Kidney epithelial cell (primary cell): ENCODE data around the gene NCAPG2. TPM values are rescaled to one million over a fixed set of nuclear protein-coding genes. Genes with fewer than 3 reads are reported as not detected.

Experiments
- DNase-seq: peaks from one replicate; pipeline ENCODE4 v3.0.0-alpha.2; 2010; ENCODE audit warnings: low read depth
- H3K27me3 ChIP-seq: 2 replicates; pipeline ENCODE4 v1.6.0; 2011; ENCODE audit warnings: low read length; ENCODE audit not compliant: control insufficient read depth, insufficient read depth
- H3K36me3 ChIP-seq: 2 replicates; pipeline ENCODE4 v1.5.1; 2011; ENCODE audit warnings: low read length; ENCODE audit not compliant: control insufficient read depth, insufficient read depth
- H3K4me3 ChIP-seq: 2 replicates; pipeline ENCODE4 v1.5.1; 2011; ENCODE audit warnings: low read depth, mild to moderate bottlenecking, control low read depth, low read length
- total RNA-seq: library from RNA; depleted of rRNA; stranded (reverse); fragments of >200 nt; gene quantifications from 2 replicates; pipeline ENCODE4 v1.2.3, GENCODE V29; 2015
- TF ChIP-seq, protein P1 (sequence below): IDR thresholded peaks from 2 replicates; pipeline ENCODE4 v1.5.1; 2011; ENCODE audit warnings: mild to moderate bottlenecking, moderate library complexity, low read length, control low read depth, inconsistent platforms; ENCODE audit not compliant: insufficient read depth, poor library complexity, severe bottlenecking

NCAPG2 gene
- total RNA-seq, 1 donor from 2014 or later: 8.5 TPM

DNA sequence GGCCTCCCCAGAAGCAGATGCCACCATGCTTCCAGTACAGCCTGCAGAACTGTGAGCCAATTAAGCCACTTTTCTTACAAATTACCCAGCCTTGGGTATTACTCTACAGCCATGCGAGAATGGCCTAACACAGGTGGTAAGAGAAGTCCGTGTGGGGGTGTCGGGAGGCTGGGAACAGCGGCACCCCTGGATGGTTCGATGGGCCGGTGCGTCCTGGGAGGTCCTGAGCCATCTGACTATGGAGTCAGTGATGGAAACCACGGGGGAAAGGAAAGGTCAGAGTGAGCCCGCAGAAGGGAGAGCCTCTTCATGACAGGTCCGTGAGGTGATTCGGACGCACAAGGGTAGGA, 114.4 kb downstream of the NCAPG2 start:
- Histone ChIP-seq H3K27me3 (peaks cover 33% of the 10 kb centered on the region), H3K36me3 (no peaks in the 10 kb centered on the region), H3K4me3 (no peak overlapping the region)
- no peak for DNase-seq
- TF ChIP-seq, protein P1, sequence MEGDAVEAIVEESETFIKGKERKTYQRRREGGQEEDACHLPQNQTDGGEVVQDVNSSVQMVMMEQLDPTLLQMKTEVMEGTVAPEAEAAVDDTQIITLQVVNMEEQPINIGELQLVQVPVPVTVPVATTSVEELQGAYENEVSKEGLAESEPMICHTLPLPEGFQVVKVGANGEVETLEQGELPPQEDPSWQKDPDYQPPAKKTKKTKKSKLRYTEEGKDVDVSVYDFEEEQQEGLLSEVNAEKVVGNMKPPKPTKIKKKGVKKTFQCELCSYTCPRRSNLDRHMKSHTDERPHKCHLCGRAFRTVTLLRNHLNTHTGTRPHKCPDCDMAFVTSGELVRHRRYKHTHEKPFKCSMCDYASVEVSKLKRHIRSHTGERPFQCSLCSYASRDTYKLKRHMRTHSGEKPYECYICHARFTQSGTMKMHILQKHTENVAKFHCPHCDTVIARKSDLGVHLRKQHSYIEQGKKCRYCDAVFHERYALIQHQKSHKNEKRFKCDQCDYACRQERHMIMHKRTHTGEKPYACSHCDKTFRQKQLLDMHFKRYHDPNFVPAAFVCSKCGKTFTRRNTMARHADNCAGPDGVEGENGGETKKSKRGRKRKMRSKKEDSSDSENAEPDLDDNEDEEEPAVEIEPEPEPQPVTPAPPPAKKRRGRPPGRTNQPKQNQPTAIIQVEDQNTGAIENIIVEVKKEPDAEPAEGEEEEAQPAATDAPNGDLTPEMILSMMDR: no peak

DNA sequence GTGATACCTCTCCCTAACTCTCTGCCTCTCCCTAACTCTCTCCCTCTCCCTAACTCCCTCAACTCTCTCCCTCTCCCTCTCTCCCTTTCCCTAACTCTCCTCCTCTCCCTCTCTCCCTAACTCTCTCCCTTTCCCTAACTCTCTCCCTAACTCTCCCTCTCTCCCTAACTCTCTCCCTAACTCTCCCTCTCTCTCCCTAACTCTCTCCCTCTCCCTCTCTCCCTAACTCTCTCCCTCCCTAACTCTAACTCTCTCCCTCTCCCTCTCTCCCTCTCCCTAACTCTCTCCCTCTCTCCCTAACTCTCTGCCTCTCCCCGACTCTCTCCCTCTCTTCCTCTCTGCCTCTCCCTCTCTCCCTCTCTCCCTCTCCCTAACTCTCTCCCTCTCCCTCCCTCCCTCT, 115.0 kb downstream of the NCAPG2 start:
- TF ChIP-seq, protein P1: no peak
- no peak for DNase-seq
- no peaks in the 10 kb centered on the region for H3K36me3 ChIP-seq
- peaks cover 33% of the 10 kb centered on the region for H3K27me3 ChIP-seq
- H3K4me3 ChIP-seq: no peak overlapping the region

DNA sequence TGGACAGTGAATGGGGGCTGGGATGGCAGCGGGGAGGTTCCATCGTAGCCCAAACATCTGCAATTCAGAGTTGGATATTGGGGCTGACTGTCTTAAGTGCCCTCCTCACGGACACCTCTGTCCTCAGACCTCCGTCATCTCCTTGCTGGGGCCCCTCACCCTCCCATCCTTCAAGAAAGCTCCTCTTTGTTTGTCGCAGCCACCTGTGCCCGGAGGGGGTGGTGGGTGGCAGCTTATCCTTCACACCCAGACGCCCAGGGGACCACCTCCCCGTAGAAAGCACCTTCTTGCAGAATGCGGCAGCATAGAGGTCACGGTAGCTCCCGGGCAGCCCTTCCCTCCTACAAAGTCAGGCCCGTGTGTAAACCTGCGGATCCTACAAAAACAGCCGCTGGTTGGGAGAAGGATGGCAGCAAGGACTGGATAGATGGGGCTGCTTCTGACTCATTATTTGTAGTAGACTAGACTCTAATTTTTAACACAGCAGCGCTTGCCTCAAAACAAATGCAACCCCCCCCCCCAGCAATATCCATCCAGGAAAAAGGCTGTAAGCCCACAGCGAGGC, 115.6 kb downstream of the NCAPG2 start:
- no peak for DNase-seq
- Histone ChIP-seq H3K27me3 (peaks cover 33% of the 10 kb centered on the region), H3K4me3 (no peak overlapping the region), H3K36me3 (no peaks in the 10 kb centered on the region)
- TF ChIP-seq, protein P1: no peak

DNA sequence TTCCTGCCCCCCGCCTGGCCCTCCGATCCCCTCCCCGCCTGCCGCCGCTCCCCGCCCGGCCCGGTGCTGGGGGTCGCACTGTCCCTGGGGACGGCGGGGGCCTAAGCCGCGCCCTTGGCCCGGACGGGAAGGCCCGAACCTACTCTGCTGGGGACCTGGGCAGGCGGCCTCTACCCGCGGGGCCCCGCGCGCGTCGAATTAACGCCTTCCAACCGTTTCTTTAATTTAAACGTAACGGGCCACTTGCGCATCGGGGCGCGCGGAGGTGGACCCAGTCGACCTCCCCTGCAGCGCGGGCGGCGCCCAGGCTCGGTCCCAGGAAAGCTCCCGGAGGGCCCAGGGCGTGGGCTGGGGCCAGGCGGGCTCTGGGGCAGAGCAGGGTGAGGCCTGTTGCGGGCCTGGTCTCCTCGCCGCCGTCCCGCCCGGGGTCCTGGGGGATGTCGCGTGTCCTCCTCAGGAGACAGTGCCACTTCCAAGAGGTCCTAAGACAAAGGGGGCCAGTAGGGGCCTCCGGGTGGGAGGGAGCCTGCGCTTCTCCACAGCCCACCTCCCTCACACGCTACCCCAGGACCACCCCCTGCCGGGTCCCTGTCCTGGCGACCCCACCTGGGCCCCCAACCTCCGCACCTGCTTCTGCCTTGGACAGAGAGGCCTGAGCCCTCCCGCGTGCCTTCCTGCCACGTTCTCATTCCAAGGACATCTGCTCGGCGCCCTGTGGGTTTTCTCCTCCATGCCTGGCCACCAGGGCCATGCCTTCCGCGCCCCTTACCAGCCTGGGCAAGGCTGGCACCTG, 116.3 kb downstream of the NCAPG2 start:
- DNase-seq: no peak
- TF ChIP-seq, protein P1: no peak
- H3K36me3 ChIP-seq: no peaks in the 10 kb centered on the region
- H3K27me3 ChIP-seq: peaks cover 33% of the 10 kb centered on the region
- peak overlapping the region; percentile 2 for H3K4me3 ChIP-seq

DNA sequence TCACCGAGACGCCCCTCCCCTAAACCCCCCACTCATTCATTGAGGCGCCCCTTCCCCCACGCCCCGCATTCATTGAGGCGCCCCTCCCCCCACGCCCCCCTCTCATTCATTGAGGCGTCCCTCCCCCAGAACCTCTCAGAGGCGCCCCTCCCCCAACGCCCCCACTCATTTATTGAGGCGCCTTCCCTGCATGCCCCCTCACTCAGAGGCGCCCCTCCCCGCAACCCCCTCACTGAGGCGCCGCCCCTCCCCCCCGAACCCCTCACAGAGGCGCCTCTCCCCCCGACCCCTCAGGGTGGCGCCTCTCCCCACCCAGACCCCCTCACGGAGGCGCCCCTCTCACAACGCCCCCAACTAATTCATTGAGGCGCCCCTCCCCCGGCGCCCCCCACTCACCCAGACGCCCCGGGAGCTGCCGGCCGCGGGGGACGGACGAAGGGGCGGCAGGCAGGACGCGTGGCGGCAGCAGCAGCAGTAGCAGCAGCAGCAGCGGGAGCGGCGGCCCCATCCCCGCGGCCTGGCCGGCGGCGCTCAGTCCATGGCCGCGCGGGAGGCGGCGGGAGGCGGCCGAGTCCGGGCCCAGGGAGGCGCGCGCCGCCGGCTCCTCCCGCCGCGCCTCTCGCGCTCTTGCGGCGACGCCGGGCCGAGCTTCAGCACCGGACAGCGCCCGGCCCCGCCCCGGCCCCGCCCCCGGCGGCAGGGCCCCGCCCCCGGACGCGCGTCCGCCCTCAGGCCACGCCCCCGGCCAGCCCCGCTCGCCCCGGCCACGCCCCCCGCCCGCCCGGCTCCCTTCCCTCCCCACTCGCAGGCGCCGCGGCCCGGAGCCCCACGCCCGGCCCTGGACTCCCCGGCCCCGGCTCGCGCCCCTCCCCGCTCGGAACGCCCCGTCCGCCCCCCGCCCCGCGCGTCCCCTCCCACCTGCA, 117.2 kb downstream of the NCAPG2 start, which contains the start of gene PTPRN2:
Gene PTPRN2, minus strand, starts transcription at position 662 of the 923 bp plus-strand sequence.
- Histone ChIP-seq H3K27me3 (peaks cover 33% of the 10 kb centered on the region), H3K4me3 (peak within 1 kb of the TSS; percentile 22), H3K36me3 (no peaks in the 10 kb centered on the region)
- DNase-seq: no peak
- TF ChIP-seq, protein P1: no peak
